Loucy (cell line): ENCODE data around the gene GASK1A.

Experiments
- EZH2phosphoT487 ChIP-seq: fragments of 200-600 bp; IDR thresholded peaks from 2 replicates; pipeline ENCODE4 v1.6.1; 2018; ENCODE audit warnings: antibody characterized with exemption, mild to moderate bottlenecking, moderate library complexity, borderline replicate concordance
- TF ChIP-seq, protein P1 (sequence below): fragments of 200-600 bp; sonication (generic); conservative IDR thresholded peaks from 2 replicates; pipeline ENCODE4 v1.5.1; 2014; ENCODE audit warnings: mild to moderate bottlenecking, antibody characterized with exemption, low read length

DNA sequence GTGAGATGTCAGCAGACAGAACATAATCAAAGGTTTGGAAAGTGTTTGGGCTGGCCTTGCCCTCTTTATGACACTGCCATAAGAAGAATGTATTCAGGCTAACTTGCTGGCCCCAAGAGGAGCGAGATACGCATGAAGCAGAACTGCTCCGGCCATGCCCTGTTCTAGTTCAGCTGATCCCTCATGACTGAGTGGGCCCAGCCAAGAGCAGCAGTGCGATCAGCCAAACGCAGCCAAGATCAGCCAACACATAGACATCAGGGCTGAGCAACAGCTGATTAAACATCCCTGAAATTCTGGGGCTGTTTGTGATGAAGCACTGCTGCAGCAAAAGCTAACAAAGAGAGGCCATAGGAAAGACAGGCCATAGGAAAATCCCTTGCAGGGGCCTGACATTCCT, 102.7 kb downstream of the GASK1A start:
- no peak for TF ChIP-seq EZH2phosphoT487
- TF ChIP-seq, protein P1, sequence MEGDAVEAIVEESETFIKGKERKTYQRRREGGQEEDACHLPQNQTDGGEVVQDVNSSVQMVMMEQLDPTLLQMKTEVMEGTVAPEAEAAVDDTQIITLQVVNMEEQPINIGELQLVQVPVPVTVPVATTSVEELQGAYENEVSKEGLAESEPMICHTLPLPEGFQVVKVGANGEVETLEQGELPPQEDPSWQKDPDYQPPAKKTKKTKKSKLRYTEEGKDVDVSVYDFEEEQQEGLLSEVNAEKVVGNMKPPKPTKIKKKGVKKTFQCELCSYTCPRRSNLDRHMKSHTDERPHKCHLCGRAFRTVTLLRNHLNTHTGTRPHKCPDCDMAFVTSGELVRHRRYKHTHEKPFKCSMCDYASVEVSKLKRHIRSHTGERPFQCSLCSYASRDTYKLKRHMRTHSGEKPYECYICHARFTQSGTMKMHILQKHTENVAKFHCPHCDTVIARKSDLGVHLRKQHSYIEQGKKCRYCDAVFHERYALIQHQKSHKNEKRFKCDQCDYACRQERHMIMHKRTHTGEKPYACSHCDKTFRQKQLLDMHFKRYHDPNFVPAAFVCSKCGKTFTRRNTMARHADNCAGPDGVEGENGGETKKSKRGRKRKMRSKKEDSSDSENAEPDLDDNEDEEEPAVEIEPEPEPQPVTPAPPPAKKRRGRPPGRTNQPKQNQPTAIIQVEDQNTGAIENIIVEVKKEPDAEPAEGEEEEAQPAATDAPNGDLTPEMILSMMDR = no peak
